Activated CD4-positive, alpha-beta T cell treated with anti-CD3 and anti-CD28 coated beads, Interleukin-10, Interleukin-2, amounts not matched to agents 100 ng/mL and 50 ng/mL, durations not matched to agents 16 hours and 8 hours (primary cell): ENCODE measurements around the gene SNU13.
"Not testable (repeated sequence)": the region's sequence is repeated elsewhere in the genome, so short reads cannot be mapped to it uniquely, and the experiment has no call there.

Experiments used
- DNase-seq: peaks from one replicate; pipeline ENCODE4 v3.0.0-alpha.2; 2020

SNU13 gene

DNA sequence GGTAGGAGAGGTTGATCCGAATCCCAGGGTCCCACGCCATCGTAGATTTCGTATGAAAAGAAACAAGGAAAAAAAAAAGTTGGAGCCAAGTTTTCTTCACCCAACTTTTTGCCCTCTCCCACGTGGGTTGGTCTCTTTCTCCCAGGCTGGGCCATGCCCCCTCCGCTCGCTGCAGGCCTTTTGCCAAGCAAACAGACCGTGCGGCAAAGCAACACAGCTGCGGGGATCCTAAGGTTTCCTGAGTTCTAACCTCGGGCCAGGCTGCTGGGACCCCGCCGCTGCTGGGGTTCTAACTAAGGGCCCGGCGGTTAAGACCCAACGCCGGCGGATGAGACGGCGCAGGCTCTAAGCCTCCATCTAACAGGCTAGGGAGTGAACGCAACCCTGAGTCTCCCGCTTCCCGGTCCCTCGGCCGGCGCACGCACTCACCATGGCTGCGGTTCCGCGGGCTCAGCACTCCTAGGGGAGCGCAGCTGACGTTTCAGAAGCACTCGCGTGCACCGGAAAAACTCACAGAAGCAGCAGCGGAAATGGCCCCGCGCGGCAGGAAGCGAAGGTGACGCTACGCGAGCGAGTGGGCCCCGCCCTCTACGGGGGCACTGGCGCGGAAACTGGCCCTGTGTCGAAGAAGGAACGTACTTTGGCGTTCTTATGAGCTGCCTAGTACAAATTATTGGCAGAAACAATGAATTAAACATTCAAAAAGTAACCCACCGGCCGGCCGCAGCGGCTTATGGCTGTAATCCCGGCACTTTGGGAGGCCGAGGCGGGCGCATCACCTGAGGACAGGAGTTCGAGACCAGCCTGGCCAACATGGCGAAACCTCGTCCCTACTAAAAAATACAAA is at the start of gene SNU13:
Gene SNU13 (minus strand): TSS at position 503 of the 847 bp plus-strand sequence. CDS start 71 bp downstream, at position 432.
- peak; percentile 95 for DNase-seq

- DNase-seq, result not testable (repeated sequence)
Measured at GRCh38 chr22:41733241-41733640, 44.6 kb upstream of the SNU13 start.

DNA sequence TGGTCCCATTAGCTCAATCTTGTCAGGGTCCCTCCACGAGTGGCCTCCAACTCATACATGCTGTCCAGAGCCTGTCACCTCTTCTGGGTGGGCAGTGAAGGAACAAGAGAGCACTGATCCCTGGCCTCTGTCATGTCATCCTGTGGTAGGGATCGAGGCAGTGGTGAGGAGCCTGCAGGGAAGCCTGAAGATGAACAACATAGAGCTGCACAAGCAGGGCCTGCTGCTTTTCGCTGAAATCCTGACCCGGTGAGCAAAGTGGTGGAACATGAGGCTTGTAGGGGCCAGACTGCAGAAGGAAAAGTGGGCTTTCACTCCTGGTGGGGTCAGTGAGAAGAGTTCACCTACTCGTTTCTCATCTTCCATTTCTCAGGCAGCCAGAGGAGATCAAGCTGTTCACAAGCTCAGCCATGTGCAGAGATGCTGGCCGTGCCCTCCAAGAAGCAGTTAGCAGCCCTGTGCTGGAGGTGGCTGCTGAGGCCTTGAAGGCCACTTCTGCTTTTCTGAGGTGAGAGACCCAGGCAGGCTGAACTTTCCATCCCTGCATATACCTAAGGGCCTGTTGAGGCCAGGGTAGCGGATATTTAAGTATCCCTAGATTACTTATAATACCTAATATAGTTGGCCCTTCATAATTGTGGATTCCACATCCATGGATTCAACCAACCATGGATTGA is 43.6 kb upstream of the SNU13 start:
- no peak for DNase-seq

DNA sequence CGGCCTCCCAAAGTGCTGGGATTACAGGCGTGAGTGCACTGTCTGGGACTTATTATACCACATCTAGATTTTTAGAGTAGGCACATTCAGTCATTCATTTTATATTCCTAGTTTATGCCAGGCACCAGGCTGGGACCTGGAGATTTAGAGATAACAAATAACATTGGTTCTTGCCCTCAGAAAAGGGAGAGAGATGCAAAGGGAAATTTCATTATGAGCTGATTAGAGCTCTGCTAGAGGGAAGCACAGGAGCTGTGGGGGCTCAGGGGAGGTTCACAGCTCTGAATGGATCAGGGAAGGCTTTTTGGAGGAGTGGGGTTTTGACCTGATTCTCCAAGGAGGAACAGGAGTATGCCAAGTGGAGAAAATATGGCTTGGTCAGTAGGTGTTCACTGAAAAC is 42.9 kb upstream of the SNU13 start:
- no peak for DNase-seq

DNA sequence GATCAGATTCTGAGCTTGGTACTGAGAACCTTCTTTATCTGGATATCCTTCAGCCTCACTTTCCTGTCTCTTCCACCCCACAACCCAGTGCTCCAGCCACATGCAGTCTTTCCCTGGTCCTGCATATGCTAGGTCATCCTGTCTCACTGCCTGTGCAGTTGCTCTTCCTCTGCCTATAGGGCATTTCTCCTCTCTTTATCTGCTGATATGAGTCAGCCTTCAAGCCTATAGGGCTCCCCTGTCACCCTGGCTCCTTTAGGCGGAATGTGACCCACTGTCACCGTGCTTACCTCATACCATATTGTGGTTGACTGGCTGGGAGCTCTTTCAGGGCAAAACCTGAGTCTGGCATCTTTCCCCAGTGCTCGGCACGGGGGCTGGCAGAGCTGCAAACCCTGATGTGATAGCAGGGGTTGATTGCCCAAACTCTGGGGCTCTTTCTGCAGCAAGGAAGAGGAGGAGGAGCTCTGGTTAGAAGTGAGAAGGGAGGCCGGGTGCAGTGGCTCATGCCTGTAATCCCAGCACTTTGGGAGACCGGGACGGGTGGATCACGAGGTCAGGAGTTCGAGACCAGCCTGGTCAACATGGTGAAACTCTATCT is 36.9 kb upstream of the SNU13 start:
- DNase-seq, result peak; percentile 11

DNA sequence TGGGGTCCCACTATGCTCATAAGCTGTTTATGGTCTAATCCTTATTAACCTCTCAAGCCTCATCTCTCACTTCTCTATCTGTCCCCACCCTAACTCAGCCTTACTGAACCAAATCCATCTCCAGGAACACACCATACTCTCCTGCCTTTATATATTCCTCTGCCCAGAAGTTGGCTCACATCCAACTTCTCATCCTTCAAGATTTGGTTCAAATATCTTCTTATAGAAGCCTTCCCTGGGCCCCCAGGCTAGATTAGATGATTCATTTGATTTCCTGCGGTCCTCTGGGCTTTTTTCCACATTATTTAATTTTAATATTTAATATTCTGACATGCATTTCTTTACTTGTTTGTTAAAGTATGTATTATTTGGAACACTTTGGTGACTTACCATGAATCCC is 33.8 kb upstream of the SNU13 start:
- DNase-seq, result no peak

DNA sequence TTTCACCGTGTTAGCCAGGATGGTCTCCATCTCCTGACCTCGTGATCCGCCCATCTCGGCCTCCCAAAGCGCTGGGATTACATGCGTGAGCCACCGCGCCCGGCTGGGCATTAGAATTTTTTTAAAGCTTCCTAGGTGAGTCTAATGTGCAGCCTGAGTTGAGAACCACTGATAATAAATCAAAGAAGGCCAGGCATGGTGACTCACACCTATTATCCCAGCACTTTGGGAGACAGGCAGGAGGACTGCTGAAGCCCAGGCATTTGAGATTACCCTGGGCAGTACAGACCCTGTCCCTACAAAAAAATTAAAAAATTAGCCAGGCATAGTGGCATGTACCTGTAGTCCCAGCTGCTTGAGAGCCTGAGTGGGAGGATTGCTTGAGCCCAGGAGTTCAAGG is 24.3 kb upstream of the SNU13 start:
- DNase-seq, result no peak

DNA sequence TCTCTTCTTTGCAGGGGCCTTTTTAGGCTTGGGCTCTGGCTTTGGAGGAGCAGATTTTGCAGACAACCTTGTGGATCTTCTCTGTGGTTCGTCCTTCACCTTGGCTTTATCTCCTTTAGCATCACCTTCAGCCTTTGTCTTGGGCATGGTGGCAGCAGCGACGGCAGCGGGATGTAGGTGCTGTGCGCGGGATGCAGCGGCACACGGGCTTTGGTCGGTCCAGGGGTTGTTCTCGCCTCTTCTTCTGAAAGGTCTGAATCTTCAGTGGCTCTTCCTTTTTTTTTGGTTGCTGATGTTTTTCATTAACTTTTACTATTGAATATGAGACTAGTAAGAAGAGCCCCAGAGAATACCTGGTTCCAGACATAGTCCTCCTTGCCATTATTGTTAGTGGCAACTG is 20.7 kb upstream of the SNU13 start:
- no peak for DNase-seq

- DNase-seq, result no peak
Measured at GRCh38 chr22:41702763-41703162, 14.1 kb upstream of the SNU13 start.

DNA sequence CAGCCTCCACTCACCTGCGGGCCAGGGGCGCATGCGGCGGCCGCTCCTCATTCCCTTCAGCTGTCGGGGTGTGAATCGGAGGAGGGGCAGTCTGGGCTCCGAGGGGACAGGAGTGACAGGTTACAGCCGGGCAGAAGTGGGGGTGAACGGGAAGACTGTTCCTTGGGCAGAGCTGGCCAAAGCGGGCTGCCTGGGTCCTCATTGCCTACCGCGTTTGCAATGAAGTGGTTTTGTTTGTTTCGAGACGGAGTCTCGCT is 11.4 kb upstream of the SNU13 start:
- no peak for DNase-seq

DNA sequence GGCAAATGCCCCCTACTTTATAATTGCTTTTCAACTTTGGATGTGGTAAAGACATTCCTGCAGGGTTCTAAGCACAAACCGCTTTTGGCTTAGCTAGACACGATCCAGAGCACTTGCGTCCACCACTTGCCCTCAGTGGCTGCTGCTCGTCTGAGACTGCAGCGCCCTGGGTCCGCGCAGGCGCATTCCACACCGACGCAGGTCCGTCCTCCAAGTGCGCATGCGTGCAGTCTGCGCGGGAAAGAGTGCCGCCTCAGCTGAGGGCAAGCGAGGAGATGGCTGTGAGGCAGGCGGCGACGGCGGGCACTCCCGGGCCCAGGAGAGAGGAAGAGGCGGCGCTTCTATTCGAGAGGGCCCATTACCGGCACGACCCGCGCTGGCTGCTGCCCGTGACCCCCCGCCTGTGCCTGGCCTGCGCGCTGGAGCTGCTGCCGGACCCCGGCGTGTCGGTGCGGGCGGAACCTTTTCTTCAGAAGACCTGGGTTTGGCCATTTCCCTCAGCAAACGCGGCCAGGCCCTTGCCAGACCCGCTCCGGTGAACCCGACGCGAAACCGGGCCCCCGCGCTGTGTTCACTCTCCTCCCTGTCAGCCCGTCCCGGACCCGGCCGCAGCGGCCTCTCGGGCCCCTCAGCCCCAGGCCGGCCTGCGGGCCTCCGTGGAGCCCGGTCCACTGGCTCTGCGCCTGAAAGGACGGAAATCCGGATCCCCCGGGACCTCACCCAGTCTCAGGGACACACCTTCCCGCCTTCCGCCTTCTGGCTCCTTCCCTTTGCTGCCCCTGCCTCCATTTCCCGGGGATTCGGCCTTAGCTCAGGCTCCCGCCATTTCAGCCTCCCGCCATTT is 10.8 kb upstream of the SNU13 start, which contains the start of gene MEI1:
Gene MEI1 (plus strand): TSS at position 240 of the 844 bp plus-strand sequence. CDS start 36 bp downstream, at position 276.
- DNase-seq, result peak; percentile 94

DNA sequence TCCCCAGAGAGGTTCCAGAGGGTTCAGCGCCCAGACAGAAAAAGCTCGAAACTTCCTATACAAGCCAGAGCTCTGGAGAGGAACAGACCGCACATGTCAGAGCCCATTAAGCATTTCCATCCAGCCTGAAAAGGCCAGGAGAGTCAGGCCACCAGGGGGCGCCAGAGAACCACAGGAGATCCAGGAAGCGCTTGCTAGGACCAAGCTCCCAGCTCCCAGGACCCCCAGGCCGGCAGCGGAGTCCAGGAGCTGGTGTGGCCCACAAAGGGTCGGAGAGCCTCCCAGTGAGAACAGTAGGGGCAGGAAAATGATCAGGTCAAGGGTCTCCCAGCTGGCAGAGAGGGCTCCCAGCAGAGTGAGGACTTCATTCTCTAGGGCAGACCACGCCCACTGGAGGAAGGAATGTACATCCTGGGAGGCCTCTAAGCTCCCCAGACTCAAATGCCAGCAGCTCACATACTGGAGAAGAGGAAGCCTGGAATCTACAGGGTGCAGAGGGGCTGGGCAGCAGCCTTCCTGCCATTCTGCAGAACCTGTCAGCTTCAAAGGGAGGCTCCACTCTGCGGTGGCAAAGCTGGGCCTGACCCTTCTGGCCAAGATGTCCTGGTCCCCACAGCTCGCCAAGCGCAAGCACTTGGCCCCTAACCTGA is 8.6 kb upstream of the SNU13 start:
- peak; percentile 90 for DNase-seq

- no peak for DNase-seq
Measured at GRCh38 chr22:41696703-41697102, 8.0 kb upstream of the SNU13 start.

DNA sequence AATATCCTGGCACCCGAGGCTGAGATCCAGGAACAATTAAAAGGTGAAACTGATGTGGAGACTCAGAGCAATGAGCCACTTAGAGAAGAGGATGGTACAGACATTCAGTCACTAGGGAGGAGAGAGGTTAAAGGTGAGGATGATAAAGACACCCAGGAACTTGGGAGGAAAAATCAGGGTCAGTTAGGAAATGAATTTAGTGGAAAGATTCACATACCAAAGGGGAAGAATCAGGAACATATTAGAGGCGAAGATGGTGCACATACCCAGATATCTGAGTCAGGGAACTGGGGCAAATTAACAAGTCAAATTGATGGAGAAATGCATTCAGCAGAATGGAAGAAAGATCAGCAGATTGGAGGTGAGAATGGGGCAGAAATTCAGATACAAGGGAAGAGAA is 6.5 kb upstream of the SNU13 start:
- DNase-seq, result no peak

DNA sequence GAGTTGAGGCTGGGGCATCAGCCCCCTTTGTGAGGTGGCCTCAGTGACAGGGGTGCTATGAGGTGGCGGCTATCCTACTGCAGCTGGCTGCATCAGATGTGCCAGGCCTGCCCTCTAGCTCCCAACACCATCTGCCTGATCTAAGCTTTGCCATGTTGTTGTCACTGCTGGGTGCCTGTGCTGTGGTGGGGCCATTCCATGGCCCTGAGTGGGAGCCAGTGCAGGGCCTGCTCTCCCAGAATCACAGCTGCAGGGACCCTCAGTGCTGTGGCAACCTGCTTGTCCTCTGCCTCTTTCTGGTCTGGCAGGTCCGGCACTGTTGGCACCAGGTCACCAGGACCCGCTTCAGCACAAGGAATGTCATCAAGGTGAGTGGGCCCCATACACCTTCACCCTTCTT is 1.8 kb upstream of the SNU13 start:
- DNase-seq, result no peak

DNA sequence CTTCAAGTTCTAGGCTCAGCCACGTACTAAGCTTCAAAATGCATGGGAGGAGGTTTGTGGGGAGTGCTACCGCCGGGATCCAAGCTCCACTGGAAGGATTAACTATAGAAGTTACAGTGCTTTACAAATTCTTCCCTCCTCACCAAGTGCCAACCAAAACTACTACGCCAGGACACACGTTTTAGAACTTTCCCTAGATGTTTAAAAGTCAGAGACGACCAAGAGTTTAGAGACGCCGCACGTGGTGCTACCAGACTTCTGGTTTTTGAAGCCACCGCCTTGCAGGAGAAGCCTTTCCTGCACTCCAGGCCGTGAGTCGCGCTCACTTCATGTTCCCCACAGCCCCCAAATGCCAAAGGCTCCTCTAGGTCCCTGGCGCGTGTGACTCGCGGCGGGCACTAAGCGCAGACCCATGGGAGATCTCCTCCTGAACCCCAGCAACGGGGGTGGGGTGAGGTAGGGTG is 734 bp downstream of the SNU13 start:
- peak; percentile 33 for DNase-seq

DNA sequence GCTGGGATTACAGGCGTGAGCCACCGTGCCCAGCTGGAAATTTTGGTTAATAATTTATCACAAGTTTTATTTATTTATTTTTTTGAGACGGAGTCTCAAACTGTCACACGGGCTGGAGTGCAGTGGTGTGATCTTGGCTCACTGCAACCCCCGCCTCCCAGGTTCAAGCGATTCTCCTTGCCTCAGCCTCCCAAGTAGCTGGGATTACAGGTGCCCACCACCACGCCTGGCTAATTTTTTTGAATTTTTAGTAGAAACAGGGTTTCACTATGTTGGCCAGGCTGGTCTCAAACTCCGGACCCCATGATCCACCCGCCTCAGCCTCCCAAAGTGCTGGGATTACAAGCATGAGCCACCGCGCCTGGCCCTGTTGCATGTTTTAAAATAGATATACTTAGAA is 1.8 kb downstream of the SNU13 start:
- DNase-seq, result not testable (repeated sequence)

- no peak for DNase-seq
Measured at GRCh38 chr22:41684194-41684593, 4.5 kb downstream of the SNU13 start.

GRCh38 chr22:41683616-41684015 is 5.1 kb downstream of the SNU13 start:
- DNase-seq, result no peak

DNA sequence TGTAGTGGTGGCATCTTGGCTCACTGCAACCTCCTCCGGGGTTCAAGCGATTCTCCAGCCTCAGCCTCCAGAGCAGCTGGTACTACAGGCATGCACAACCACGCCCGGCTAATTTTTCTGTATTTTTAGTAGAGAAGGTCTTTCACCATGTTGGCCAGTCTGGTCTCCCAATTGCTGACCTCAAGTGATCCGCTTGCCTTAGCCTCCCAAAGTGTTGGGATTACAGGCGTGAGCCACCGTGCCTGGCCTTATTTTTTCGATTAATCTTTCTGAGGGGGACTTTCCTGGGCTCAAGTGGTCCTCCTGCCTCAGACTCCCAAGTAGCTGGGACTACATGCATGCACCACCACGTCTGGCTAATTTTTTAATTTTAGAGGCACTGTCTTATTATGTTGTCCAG is 5.6 kb downstream of the SNU13 start:
- no peak for DNase-seq

DNA sequence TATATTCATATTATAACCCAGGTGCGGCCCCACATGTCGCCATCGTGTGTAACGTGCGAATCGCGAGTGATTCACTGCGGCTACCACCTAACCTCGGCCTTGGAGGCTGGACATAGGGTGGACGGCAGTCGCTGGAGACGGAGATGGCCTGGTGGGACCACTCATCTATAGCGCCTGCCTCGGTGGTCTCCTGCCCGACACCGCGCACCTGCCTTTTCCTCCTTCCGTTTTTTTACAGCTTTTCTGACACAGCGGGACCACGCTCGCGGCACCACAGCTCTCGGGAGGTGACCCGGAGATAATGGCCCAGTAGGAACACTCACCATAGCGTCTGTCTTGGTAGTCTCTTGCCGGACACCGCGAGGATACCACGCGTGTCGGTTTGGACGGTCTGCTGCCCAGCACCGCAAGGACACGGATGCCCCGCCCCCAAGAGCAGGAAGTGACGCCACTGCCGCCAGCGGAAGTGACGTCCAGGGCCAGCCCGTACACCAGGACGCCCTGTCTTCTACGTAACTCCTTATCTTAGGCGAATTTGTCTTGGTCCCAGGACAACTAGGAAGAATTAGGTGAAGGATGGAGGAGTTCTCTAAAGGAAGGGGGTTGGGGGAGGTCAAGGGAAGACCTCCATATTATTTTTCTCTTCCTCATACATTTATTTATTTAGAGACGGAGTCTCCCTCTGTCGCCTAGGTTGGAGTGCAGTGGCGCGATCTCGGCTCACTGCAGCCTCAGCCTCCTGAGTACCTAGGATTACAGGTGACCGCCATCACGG is 6.4 kb downstream of the SNU13 start:
- peak; percentile 88 for DNase-seq

DNA sequence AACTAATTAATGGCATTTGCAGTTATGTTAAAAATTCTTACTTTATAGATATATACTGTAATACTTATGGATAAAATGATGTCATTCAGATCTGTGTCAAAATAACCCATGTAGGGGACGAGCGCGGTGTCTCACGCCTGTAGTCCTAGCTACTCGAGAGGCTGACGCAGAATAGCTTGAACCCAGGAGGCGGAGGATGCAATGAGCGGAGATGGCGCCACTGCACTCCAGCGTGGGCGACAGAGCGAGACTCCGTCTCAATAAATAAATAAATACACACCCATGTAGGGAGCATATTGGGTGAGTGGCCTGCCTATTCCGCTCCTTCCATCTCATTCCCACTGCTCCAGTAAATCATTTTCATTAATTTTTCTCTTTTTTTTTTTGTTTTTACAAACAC is 7.1 kb downstream of the SNU13 start:
- no peak for DNase-seq
